GM18499 (cell line): Measurements from ENCODE around the gene TSHZ2.
"Not testable (repeated sequence)": the region's sequence is repeated elsewhere in the genome, so short reads cannot be mapped to it uniquely, and the experiment has no call there.

Experiments
- ATAC-seq: cut with Tn5 transposase; IDR thresholded peaks from one replicate; pipeline ENCODE4 v1.9.1; 2021; ENCODE audit warnings: moderate number of reproducible peaks; ENCODE audit not compliant: insufficient read depth, unreplicated experiment

The TSHZ2 gene

GRCh38 chr20:53346335-53346648 is 374.1 kb downstream of the TSHZ2 start:
- ATAC-seq = no peak

DNA sequence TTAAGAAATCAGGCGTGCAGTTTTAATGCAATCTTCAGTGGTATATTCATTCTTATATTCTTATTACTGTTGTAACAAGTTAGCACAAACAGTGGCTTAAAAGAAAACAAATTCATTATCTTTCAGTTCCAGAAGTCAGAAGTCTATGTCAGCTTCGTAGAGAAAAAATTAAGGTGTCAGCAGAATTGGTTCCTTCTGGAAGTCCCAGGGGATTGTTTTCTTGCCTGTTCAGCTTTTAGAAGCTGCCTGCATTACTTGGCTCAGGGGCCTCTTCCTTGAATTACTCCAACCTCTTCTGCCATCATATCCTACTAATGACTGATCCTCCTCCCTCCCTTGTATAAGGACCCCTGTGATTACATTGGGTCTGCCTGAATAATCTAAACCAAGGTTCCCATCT is 377.6 kb downstream of the TSHZ2 start:
- ATAC-seq = no peak

DNA sequence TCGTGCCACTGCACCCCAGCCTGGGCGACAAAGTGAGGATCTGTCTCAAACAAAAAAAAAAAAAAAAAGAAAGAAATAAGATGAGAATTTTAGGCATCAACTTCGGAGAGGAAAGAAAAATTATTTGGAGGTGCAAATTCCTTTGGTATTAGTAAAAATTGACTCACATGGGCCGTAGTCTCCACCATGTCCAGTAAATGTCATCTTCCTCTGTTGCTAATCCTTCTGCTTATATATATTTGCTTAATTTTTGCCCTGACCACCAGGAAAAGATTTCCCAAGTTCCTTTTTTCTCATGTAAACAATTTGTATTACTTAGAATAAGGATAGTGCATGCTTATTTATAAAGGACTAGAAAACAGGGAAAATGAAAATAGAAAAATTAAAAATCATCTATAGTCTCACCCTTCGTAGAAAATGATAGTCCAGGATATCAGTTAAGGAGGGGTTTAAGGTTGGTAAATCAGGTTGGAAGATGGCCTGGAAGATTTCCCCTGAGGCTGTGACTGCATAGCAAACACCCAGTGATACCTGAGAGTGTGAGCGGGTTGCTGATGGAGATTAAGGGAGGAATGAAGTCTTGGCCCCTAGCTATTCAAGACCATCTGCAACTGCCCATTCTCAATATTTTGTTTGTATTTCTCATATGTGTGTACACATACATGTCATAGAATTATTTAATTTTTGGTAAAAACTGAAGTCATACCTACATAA is 380.7 kb downstream of the TSHZ2 start:
- ATAC-seq = no peak

DNA sequence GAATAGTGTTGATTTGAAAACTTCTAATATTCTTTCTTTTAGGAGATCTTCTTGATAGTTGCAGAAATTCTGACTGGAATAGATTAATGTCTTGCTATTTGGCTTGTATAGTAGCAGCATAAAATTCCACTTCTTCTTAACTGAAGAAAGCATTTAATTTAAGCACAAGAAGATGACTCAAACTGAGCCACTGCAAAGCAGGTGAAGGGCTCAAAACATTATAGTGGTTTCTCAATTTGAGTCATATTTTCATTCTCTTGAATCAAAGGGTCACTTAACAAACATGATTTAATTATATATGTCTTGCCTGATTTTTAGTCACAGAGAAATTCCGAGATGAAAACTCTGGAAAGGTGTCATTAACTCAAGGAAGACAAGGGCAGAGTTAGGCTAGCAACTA is 382.2 kb downstream of the TSHZ2 start:
- ATAC-seq = no peak

DNA sequence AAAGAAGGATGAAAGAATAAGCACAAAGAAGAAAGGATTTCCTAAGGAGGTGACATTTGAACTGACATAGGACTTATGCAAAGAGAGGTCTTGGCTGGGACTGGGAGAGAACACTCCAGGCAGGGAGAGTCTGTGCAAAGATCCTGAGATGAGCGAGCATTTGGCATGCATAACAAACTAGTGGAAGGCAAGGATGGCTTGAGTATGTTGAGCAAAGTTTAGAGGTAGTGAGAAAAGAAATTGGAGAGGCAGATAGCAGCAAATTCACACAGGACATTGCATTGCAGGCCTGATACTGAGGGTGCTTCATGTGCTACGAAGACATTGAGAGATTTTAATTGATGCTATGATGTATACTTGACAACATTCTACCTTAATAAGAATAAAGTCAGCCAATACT is 383.6 kb downstream of the TSHZ2 start:
- no peak for ATAC-seq

DNA sequence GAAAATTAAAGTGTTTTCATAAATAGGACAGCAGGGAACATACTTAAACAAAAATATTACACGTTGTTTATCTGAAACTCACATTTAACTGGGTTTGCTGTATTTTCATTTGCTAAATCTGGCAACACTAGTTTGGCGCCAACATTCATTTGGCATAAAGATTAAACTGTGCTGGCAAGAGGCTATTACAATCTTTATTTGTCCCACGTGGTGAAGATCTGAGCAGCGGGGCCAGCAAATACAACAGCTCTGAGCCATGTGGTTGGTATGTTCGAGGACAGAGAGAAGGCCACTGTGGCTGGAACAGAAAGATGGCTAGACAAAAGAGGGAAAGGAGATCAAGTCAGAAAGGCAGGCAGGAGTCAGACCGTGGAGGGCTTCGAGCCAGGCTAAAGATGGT is 387.3 kb downstream of the TSHZ2 start:
- no peak for ATAC-seq

DNA sequence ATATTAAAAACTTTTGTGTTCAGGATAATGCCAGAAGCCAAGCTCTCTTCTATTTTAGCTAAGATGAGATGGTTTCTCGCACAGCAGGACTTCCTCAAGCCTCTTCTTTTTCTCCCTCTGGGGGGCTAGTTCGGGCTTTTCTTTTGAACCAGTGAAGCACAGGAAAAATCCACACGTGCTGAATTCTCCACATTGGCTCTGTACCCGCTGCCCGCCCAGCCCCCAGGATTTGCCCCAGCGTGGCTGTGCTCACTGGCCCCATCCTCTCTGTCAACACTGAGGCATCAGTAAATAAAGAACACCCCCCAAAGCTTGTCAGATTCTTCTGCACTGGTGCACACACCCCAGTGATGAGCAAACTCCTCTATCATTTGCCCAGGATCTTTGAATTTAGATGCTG is 388.7 kb downstream of the TSHZ2 start:
- no peak for ATAC-seq

DNA sequence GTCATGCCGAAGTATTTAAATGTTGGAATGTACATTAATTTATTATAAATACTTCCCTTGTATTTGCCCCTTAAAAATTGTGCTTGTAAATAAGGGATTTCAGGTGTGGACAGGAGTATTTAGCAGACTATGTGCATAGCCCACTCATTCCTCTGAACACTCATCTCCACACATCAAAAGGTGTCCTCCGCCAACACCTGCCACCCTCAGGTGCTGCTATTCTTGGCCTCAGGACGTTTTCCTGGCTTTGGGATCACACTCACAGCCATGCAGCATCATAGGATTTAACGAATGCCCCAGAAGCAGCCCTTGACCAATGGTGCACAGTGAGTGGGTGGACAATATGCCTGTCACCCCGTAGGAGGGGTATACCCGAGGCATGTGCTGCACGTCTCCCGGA is 390.6 kb downstream of the TSHZ2 start:
- ATAC-seq = no peak

DNA sequence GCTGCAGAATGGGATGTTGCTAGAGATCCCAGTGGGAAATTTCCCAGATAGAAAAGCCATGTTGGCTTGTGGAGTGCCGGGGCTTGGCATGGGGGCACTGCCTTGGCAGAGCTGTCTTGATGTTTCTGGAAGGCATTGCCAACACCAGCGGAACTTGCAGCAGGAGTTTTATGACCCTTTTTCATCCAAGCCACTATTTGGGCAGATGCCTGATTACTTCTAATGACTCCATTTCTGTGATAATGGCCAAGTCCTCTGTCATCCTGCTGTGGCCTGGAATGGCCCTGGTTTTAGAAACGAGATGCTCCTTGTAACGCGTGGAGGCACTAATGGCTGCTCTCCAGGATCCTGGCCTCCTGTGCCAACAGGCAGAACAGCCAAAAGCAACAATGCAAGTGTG is 392.5 kb downstream of the TSHZ2 start:
- no peak for ATAC-seq

DNA sequence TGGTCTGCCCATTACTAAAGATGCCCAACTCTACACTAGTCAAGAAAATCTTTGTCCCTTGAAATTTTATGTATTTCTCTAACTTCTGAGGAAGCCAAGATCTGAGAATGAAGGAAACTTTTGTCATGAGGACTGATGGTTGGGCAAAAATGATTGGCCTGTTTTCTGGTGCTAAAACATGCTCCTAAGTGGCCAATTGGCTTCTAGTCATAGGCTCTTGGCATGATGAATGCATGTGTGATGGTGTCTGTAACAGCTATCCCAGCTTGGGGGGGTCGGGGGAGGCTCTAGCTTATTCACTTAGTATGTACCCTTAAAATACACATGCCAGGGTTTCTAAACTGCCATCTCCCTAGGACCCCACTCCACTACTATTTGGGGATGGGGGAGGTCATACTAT is 392.9 kb downstream of the TSHZ2 start:
- no peak for ATAC-seq

DNA sequence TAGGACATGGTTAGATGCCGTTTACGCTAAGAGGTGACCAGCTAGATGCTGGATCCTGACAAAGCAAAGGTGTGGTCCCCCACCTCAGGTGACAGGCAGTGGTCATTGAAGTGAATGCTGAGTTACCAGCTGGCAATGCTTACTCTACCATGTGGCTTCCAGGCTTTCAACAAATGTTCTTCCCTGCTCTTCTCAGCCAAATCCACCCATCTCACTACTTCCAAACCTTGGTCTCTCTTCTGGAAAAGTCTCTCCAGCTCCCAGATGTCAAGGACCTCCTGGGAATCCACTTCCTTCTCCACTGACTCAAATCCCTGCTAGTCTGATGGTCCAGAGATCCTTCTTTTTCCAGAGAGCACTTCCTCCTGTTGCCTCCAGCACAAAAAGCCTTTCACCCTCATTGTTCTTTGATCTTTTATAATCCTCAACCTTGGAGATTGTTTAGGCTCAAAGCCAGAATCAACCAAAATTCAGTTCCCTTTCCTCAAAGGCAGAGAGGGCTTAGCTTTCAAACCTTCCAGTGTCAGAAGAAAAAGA is 393.4 kb downstream of the TSHZ2 start:
- no peak for ATAC-seq

DNA sequence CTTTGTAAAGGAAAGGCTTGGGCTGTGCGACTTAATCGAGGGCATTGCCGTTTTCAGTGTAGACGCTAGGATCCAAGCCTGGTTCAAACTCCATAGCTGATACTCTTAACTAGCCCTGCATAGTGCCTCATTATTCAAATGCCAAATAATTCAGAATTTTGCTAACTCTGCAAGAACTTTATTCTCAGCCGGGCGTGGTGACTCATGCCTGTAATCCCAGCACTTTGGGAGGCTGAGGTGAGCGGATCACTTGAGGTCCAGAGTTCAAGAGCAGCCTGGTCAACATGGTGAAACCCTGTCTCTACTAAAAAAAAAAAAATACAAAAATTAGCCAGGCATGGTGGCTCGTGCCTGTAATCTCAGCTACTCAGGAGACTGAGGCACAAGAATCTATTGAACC is 394.8 kb downstream of the TSHZ2 start:
- ATAC-seq = not testable (repeated sequence)

DNA sequence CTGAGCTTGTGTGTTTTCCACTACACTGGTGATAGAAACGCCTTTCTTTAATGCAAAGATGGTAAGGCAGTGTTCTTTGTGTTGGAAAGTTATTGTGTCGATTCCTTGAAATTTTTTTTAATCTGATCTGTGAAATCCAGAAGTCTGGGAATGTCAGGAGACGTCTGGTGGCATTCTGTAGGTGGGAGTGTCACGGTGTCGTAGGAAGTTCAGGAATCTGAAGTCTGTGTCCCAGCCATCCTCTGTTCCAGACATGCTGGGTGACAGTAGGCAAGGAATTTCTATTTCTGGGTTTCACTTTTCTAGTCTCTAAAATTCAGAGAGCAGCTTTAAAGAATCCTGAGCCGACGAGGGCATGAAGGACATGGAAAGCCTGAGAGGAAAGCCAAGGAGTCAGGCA is 397.7 kb downstream of the TSHZ2 start:
- ATAC-seq = no peak

- no peak for ATAC-seq
Measured at GRCh38 chr20:53370345-53370961, 398.3 kb downstream of the TSHZ2 start.

DNA sequence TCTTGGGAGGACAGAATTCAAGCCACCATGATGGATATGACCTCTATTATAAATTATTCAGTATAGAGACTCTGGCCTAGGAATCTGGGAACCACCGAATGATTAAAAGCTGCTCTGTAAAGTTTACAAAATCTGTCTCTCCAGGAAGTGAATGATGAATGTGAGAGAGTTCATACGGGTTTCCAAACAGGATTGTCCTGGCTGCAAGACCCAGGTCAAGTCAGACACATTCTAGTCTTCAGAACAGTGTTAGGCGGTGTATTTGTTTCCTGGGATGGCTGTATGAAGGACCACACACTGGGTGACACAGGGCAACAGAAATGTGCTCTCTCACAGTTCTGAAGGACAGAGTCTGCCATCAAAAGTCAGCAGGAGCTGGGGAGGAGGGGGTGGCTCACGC is 399.1 kb downstream of the TSHZ2 start:
- no peak for ATAC-seq

DNA sequence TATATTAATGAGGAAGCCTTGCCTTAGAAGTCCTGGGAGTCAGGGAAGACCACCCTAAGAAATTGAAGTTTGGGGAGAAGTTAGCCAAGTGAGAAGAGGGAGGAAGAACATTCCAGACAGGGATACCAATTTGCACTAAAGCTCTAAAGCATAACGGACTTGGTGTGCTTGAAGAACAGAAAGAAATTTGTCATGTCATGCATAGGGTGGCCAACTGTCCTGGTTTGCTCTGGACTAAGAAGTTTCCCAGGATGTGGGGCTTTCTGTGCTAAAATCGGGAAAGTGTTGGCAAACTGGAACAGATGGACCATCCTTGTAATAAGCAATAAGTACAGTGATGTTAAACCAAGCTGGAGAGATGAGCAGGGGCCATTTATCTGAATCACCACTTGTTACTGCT is 403.9 kb downstream of the TSHZ2 start:
- no peak for ATAC-seq

DNA sequence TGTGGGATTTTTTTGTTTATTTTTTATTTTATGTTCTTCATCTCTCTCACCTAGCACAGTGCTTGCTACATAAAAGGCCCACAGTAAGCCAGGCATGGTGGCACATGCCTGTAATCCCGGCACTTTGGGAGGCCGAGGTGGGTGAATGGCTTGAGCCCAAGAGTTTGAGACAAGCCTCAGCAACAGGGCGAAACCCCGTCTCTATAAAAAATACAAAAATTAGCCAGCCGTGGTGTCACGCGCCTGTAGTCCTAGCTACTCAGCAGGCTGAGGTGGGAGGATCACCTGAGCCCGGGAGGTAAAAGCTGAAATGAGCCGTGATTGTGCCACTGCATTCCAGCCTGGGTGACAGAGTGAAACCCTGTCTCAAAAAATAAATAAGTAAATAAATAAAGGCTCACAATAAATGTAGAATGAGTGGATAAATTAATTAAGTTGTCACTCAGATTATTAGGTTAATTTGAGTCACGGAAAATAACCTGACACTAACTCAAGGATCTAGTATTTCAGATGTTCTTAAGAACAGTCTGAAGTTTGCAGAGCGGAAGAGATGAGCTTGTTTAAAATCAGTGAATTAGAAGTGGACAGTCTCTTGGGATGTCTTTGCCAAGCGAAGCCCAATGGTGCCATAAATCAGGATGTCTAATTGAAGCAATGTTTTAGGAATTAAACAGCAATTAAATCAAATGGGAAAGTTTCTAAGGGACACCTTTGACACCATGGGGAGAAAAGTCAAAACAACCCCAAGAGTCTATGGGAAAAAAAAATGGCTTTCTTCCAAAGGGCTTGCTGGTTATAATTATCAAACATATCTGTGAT is 407.1 kb downstream of the TSHZ2 start:
- no peak for ATAC-seq

- ATAC-seq = no peak
Measured at GRCh38 chr20:53379833-53380120, 407.6 kb downstream of the TSHZ2 start.

DNA sequence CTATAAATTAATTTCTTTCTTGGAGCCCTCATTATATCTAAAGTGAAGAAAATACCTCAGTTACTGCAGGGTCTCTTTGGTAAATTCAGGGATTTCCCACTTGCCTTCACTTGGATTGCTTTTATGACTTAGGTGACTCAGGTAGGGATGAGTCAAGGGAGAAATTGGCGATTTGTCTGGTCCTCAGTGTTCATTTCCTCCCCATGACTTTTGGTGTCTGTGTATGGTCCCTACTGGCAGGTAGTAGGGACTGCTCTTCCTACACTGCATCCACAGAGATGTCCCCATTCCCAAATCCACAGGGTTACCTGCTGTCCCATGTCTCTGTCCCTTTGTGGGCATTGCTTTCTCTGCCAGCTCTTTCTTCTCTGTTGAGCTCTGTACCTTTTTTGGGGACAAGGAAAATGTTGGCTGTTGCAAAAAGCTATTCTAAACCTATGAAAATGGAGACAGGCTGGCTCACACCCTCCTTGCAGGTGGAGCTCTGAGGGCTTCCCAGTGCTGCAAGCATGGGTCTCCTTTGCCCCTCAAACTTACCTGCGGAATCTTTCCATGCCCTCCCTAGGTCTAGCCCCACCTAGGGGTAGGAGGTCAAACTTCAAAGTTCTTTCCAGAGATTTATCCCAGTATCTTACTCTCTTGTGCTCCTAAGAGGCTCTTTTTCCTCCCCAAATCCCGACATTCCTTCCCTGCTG is 409.6 kb downstream of the TSHZ2 start:
- no peak for ATAC-seq

DNA sequence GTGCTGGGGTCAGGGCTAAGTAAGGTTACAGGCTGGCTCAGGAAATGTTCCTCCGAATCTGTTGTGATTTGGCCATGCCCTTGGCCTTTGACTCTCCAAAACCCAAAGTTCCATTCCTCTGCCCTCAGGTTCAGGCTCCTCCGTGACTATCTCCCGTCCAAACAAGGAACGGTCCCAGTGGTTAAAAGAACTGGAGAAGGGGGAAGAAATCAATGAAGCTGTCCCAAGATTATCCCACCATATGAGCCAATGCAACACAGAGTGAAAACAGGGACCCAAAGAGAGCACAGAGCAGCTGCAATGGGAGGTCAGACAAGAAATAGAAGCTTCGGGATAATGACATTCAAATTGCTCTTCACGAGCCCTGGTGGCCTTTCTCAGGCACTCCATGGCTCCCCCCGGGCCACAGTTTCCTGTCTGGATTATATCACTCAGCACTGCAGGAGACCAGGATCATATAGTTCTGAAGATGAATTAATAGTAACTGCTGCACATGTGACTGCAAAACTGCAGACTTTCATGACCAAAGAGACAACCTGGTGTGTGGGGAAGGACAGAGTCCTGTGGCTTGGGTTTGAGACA is 410.2 kb downstream of the TSHZ2 start:
- no peak for ATAC-seq

DNA sequence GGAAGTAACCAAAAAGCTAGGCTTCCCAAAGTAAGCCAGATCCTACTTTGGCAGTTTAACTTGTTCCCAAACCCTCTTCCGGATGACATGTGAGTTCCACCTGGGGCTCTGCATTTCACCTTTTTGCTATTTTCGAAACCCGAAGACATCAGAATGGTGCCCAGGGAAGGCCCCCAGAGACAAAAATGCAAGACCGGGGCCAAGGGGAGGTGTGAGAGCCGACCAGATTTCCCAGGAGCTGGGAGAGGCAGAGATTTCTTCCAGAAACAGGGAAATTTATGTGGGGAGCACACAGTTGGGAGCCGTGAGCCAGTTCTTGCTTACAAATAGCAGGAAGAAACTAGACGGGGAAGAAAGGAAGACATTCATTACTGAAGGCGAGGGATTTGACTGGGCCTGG is 411.8 kb downstream of the TSHZ2 start:
- ATAC-seq = no peak
